ENCODE data around the gene AMMECR1L. TPM values are rescaled to one million over a fixed set of nuclear protein-coding genes. Genes with fewer than 3 reads are reported as not detected.

Gene AMMECR1L
- total RNA-seq, 1 experiment from 2014 or later = 31.1 TPM

GRCh38 chr2:127901339-127902056 is 15.7 kb upstream of the AMMECR1L start:
- Mint-ChIP-seq H3K4me1 (ENCODE audit: insufficient read depth, unreplicated experiment) (no peaks in the 10 kb centered on the region), H3K27ac (ENCODE audit: low read depth, unreplicated experiment) (no peak overlapping the region), H3K27me3 (ENCODE audit: insufficient read depth, unreplicated experiment) (no peaks in the 10 kb centered on the region), H3K4me3 (ENCODE audit: unreplicated experiment) (no peak overlapping the region), H3K9me3 (ENCODE audit: unreplicated experiment) (no peaks in the 10 kb centered on the region), H3K36me3 (ENCODE audit: insufficient read depth, unreplicated experiment) (peaks cover 6% of the 10 kb centered on the region)
- no TSS peak for BruUV-seq (replicated peaks)
- POLR2A ChIA-PET = no interaction called here
- TF ChIP-seq CTCF (IDR thresholded peaks at IDR 0.05; ENCODE audit: unreplicated experiment) = no peak
- CTCF ChIA-PET = interaction anchor here (0.6 to 1.1 kb wide), 3 partner anchors 8 to 94 kb away, joined by 3 to 9 read pairs (median 4); no protein-coding TSS in a partner anchor
- DNase-seq (ENCODE audit: unreplicated experiment) = no peak
- intact Hi-C loops (cut with micrococcal nuclease) = no loop called here

GRCh38 chr2:127897531-127898211 is 11.9 kb upstream of the AMMECR1L start:
- Mint-ChIP-seq H3K27me3 (ENCODE audit: insufficient read depth, unreplicated experiment) (no peaks in the 10 kb centered on the region), H3K4me3 (ENCODE audit: unreplicated experiment) (no peak overlapping the region), H3K4me1 (ENCODE audit: insufficient read depth, unreplicated experiment) (no peaks in the 10 kb centered on the region), H3K9me3 (ENCODE audit: unreplicated experiment) (no peaks in the 10 kb centered on the region), H3K27ac (ENCODE audit: low read depth, unreplicated experiment) (no peak overlapping the region), H3K36me3 (ENCODE audit: insufficient read depth, unreplicated experiment) (peaks cover 6% of the 10 kb centered on the region)
- TF ChIP-seq CTCF (IDR thresholded peaks at IDR 0.05; ENCODE audit: unreplicated experiment) = no peak
- no peak for DNase-seq (ENCODE audit: unreplicated experiment)
- intact Hi-C loops (cut with micrococcal nuclease) = no loop called here
- ChIA-PET CTCF (interaction anchor here (1.0 kb wide), 1 partner anchor 13 kb away, joined by 4 read pairs; no protein-coding TSS in a partner anchor), POLR2A (no interaction called here)
- BruUV-seq (replicated peaks) = no TSS peak

- intact Hi-C loops (cut with micrococcal nuclease) = no loop called here
- H3K27me3 Mint-ChIP-seq (ENCODE audit: insufficient read depth, unreplicated experiment) = no peaks in the 10 kb centered on the region
- H3K36me3 Mint-ChIP-seq (ENCODE audit: insufficient read depth, unreplicated experiment) = peaks cover 6% of the 10 kb centered on the region
- no peaks in the 10 kb centered on the region for H3K9me3 Mint-ChIP-seq (ENCODE audit: unreplicated experiment)
- BruUV-seq (replicated peaks) = no TSS peak
- TF ChIP-seq CTCF (IDR thresholded peaks at IDR 0.05; ENCODE audit: unreplicated experiment) = no peak
- H3K4me1 Mint-ChIP-seq (ENCODE audit: insufficient read depth, unreplicated experiment) = no peaks in the 10 kb centered on the region
- no peak overlapping the region for H3K4me3 Mint-ChIP-seq (ENCODE audit: unreplicated experiment)
- ChIA-PET CTCF (no interaction called here), POLR2A (interaction anchor here (1.2 kb wide), 1 partner anchor 9 kb away, joined by 3 read pairs; no protein-coding TSS in a partner anchor)
- H3K27ac Mint-ChIP-seq (ENCODE audit: low read depth, unreplicated experiment) = no peak overlapping the region
- DNase-seq (ENCODE audit: unreplicated experiment) = no peak
Observed at GRCh38 chr2:127893494-127893893, 7.7 kb upstream of the AMMECR1L start.

DNA sequence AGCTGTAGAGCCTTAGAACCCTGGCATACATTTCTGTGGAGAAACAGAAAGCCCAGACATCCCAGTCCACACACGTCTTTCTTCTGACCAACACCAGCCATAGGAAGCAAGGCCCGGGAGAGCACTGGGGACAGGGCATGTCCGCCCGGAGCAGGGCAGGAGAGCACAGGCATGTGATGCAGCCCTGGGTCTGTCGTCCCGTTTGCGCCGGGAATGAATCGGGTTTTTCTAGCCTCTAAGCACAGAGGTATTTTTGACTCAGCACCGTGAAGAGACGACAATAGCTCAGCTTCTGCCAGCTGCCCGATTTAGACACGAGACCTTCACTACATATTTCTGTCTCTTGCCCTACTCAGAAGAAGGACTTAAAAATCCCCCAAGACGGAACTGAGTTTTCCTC is 7.3 kb upstream of the AMMECR1L start:
- CTCF ChIA-PET = no interaction called here
- no peaks in the 10 kb centered on the region for H3K9me3 Mint-ChIP-seq (ENCODE audit: unreplicated experiment)
- POLR2A ChIA-PET = interaction anchor here (1.2 kb wide), 1 partner anchor 10 kb away, joined by 3 read pairs; no protein-coding TSS in a partner anchor
- no peaks in the 10 kb centered on the region for H3K27me3 Mint-ChIP-seq (ENCODE audit: insufficient read depth, unreplicated experiment)
- DNase-seq (ENCODE audit: unreplicated experiment) = no peak
- peaks cover 3% of the 10 kb centered on the region for H3K36me3 Mint-ChIP-seq (ENCODE audit: insufficient read depth, unreplicated experiment)
- H3K4me1 Mint-ChIP-seq (ENCODE audit: insufficient read depth, unreplicated experiment) = peaks cover 1% of the 10 kb centered on the region
- no peak for TF ChIP-seq CTCF (IDR thresholded peaks at IDR 0.05; ENCODE audit: unreplicated experiment)
- no TSS peak for BruUV-seq (replicated peaks)
- H3K27ac Mint-ChIP-seq (ENCODE audit: low read depth, unreplicated experiment) = no peak overlapping the region
- no peak overlapping the region for H3K4me3 Mint-ChIP-seq (ENCODE audit: unreplicated experiment)
- intact Hi-C loops (cut with micrococcal nuclease) = no loop called here

All from MCF 10A (cell line).